ENCODE results near the gene LPCAT1. TPM values are rescaled to one million over a fixed set of nuclear protein-coding genes. Genes with fewer than 3 reads are reported as not detected.
A peak's percentile ranks its signal among the peaks of the same experiment; 100 is the strongest.

The LPCAT1 gene
- total and polyA plus RNA-seq, 3 donors from 2014 or later, result 21.1 to 27.1 (median 23.9) TPM

DNA sequence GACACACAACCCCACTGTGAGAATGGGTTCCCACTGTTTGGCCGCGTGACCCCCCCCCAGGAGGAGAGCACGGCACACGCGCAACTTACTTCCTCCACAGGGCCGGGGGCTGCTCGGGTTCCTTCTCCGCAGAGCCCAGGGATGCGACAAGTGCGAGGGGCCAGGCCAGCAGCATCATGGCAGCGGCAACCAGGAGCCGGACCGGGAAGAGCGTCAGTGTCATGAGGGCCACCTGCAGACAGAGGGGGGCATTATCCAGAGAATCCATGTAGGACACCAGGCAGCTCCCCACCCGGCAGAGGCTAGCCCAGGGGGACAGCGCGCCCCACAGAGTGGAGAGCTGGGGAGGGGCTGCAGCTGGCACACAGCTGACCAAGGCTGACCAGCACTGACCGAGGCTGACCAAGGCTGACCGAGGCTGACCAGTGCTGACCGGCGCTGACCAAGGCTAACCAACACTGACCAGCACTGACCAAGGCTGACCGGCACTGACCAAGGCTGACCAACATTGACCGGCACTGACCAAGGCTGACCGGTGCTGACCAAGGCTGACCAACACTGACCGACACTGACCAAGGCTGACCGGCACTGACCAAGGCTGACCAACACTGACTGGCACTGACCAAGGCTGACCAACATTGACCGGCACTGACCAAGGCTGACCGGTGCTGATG, 22.3 kb downstream of the LPCAT1 start:
- Histone ChIP-seq H3K9me3 (no peaks in the 10 kb centered on the region), H3K27me3 (no peaks in the 10 kb centered on the region), H3K36me3 (ENCODE audit: low read depth, missing control alignments) (no peaks in the 10 kb centered on the region), H3K27ac (no peak overlapping the region), H3K4me1 (peaks cover 7% of the 10 kb centered on the region), H3K4me3 (no peak overlapping the region)
- no peak for DNase-seq
- TF ChIP-seq POLR2A (IDR thresholded peaks at IDR 0.05), result no peak
- TF ChIP-seq, protein P1, sequence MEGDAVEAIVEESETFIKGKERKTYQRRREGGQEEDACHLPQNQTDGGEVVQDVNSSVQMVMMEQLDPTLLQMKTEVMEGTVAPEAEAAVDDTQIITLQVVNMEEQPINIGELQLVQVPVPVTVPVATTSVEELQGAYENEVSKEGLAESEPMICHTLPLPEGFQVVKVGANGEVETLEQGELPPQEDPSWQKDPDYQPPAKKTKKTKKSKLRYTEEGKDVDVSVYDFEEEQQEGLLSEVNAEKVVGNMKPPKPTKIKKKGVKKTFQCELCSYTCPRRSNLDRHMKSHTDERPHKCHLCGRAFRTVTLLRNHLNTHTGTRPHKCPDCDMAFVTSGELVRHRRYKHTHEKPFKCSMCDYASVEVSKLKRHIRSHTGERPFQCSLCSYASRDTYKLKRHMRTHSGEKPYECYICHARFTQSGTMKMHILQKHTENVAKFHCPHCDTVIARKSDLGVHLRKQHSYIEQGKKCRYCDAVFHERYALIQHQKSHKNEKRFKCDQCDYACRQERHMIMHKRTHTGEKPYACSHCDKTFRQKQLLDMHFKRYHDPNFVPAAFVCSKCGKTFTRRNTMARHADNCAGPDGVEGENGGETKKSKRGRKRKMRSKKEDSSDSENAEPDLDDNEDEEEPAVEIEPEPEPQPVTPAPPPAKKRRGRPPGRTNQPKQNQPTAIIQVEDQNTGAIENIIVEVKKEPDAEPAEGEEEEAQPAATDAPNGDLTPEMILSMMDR (IDR thresholded peaks at IDR 0.05), result no peak
- intact Hi-C loops (cut with DNase I; ENCODE audit: low total_unique reads), result no loop called here
- WGBS, 2 donors, result 94 to 100% methylated on average over 7 to 28 of the region's 28 CpGs

DNA sequence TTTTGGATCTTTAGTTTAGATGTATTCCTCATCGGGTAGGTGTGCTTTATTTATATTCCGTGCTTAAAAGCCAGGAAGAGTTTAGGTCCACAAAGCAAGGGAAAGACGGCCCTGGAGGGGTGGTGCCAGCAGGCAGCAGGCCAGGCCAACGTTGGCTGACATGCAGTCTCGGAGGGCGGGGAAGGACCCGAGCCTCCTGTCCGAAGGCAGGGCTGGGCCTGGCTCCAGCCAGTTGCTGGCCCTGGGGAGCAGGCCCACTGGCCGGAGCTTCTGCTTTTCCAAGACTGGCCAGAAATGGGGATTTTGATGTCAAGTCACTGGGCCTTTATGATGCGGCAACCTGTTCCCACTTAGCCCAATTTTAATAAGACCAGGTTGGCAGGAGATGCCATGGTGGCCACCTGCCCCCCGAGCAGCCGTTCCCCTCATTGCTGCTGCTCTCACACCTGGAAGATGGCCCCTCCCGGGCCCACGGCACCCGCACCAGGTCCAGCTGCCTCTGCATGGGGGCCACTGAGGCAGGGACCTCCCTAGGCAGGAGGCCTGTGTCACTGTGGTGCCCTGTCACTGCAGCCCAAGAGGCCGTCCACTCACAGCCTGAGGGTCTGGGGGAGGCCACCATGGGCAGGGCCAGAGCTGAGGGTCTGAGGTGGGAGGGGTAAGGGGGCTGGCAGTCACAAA, 23.2 kb downstream of the LPCAT1 start:
- H3K27me3 ChIP-seq, result no peaks in the 10 kb centered on the region
- 38 to 67% methylated on average over 12 to 16 of the region's 16 CpGs for WGBS, 2 donors
- TF ChIP-seq, protein P1 (IDR thresholded peaks at IDR 0.05), result no peak
- TF ChIP-seq POLR2A (IDR thresholded peaks at IDR 0.05), result no peak
- no peaks in the 10 kb centered on the region for H3K36me3 ChIP-seq (ENCODE audit: low read depth, missing control alignments)
- intact Hi-C loops (cut with DNase I; ENCODE audit: low total_unique reads), result no loop called here
- no peak overlapping the region for H3K4me3 ChIP-seq
- H3K9me3 ChIP-seq, result no peaks in the 10 kb centered on the region
- H3K27ac ChIP-seq, result no peak overlapping the region
- peaks cover 7% of the 10 kb centered on the region for H3K4me1 ChIP-seq
- peak; percentile 69 for DNase-seq

DNA sequence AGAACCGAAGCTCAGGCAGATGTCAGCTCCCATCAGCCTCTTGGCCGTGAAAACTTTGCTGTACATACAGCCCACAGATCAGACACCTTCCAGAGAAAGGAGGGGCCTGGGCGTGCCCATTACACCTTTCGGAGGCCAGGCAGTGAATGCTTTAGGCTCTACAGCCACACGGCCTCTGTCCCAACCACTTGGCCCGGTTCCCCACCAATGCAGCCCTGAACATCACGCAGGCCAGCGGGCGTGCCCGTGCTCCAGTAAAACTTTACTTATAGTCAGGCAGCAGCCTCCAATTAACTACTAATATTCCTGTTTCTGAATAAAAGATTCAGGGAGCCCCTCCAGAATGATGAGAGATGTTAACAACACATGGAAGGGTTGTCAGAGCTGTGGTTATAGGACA, 23.9 kb downstream of the LPCAT1 start:
- no peak overlapping the region for H3K4me3 ChIP-seq
- H3K4me1 ChIP-seq, result peaks cover 7% of the 10 kb centered on the region
- no peaks in the 10 kb centered on the region for H3K36me3 ChIP-seq (ENCODE audit: low read depth, missing control alignments)
- no peaks in the 10 kb centered on the region for H3K27me3 ChIP-seq
- 89 to 93% methylated on average over 8 to 10 of the region's 10 CpGs for WGBS, 2 donors
- intact Hi-C loops (cut with DNase I; ENCODE audit: low total_unique reads), result no loop called here
- H3K27ac ChIP-seq, result no peak overlapping the region
- no peak for DNase-seq
- no peaks in the 10 kb centered on the region for H3K9me3 ChIP-seq
- no peak for TF ChIP-seq POLR2A (IDR thresholded peaks at IDR 0.05)
- TF ChIP-seq, protein P1 (IDR thresholded peaks at IDR 0.05), result no peak

DNA sequence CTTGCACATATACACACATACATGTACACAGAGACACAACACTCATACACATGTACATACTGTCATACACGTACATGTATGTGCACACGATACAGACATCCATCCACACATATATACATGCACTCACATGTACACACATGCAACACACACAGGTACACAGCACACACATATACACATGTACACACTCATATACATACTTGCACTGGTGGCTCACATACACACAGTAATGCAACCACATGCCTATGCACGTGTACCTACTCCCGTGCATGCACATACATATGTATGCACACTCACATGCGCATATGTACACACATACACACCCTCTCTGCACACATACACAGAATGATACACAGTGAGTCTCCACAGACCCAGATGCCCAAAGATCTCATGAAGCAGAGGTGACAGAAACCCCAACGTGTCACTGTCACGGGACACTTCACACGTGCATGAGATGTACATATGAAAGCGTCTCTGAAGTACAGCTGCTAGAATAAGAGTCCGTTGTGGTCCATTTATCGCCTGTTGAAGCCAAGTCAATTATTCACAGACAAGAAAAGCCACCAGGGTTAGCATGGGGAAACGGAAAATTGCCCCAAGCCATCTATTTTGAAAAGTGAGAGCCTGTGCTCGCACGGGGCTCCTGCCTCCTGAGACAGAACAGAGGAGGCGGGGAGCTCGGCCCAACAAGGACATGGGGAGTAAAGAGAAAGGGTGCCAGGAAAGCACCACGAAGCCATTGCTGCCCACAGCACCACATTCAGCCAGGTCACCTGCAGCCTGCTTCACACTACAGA, 24.9 kb downstream of the LPCAT1 start:
- intact Hi-C loops (cut with DNase I; ENCODE audit: low total_unique reads), result no loop called here
- H3K9me3 ChIP-seq, result no peaks in the 10 kb centered on the region
- peaks cover 4% of the 10 kb centered on the region for H3K4me1 ChIP-seq
- TF ChIP-seq POLR2A (IDR thresholded peaks at IDR 0.05), result no peak
- TF ChIP-seq, protein P1 (IDR thresholded peaks at IDR 0.05), result no peak
- no peak overlapping the region for H3K27ac ChIP-seq
- WGBS, 2 donors, result 86 to 91% methylated on average over 17 of the region's 17 CpGs
- no peak overlapping the region for H3K4me3 ChIP-seq
- no peaks in the 10 kb centered on the region for H3K36me3 ChIP-seq (ENCODE audit: low read depth, missing control alignments)
- DNase-seq, result no peak
- H3K27me3 ChIP-seq, result no peaks in the 10 kb centered on the region

All from testis (tissue), 3 donors.